NCI-H510A (cell line): ENCODE results near the gene CPSF3.
"Not testable (repeated sequence)": the region's sequence is repeated elsewhere in the genome, so short reads cannot be mapped to it uniquely, and the experiment has no call there.

Experiments
- DNase-seq: peaks from one replicate; lab custom pipeline; 2025; lab: John Stamatoyannopoulos, UW

Gene CPSF3

GRCh38 chr2:9394816-9395215 lies 28.6 kb upstream of the CPSF3 start:
- no peak for DNase-seq

DNA sequence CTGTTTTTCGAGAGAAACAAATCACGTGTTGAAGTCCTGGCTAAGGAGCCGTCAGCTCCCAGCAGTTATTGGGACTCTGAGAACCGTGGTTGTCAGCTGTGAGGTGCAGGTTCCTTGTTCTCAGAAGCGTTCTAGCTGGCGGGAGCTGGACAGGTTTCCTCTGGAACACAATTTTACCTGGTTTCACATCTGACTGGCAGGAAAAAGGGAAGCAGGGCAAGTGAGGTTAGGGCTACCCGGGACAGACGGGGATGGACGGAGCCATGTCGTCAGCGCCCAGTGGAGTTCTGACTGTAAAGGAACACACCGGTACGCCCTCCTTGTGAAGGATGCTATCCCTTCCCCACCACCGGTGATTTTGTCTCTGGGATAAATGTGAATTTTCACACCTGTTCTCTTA lies 26.3 kb upstream of the CPSF3 start:
- no peak for DNase-seq

DNA sequence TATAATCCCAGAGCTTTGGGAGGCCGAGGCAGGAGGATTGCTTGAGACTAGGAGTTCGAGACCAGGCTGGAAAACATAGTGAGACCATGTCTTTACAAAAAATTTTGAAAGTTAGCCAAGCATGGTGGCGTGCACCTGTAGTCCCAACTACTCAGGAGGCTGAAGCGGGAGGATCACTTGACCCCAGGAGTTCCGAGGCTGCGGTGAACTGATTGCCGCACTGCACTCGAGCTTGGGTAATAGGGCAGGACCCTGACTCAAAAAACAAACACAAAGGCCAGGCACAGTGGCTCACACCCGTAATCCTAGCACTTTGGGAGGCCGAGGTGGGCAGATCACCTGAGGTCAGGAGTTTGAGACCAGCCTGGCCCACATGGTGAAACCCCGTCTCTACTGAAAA lies 25.2 kb upstream of the CPSF3 start:
- not testable (repeated sequence) for DNase-seq

- no peak for DNase-seq
Measured at GRCh38 chr2:9398881-9399780, 24.3 kb upstream of the CPSF3 start.

DNA sequence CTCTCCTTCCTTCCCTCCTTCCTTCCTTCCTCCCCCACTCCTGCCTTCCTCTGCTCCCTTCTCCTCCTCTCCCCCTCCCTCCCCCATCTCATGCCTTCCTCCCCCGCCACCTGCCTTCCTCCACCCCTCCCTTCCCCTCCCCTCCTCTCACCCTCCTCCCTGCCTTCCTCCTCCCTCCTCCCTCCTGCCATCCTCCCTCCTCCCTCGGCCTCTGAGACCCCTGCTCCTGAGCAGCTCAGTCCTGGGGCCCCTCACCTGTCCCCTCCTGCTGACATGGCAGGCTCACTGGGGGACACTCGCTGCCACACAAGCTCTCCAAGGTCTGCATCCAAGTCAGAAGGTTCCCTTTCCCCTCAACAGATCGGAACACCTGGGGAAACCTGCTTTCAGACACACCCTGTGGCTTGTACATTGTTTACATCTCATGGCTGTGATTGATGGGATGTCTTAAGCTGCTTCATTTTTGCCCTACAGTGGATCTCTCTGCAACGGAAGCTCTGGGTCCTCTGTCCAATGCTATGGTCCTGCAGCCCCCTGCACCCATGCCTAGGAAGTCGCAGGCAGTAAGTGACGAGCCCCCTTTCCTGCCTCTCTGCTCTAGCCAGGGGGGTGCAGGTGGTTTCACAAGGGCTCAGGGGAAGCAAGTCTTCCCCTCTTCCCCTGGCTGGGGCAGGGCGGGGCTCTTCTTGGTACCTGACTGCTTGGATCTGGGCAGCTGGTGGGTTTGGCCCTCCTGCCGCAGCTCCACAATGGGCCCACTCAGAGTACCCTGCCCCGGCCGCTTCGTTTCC lies 23.0 kb upstream of the CPSF3 start:
- DNase-seq = peak; percentile 36

- no peak for DNase-seq
Measured at GRCh38 chr2:9401059-9401547, 22.4 kb upstream of the CPSF3 start.

DNA sequence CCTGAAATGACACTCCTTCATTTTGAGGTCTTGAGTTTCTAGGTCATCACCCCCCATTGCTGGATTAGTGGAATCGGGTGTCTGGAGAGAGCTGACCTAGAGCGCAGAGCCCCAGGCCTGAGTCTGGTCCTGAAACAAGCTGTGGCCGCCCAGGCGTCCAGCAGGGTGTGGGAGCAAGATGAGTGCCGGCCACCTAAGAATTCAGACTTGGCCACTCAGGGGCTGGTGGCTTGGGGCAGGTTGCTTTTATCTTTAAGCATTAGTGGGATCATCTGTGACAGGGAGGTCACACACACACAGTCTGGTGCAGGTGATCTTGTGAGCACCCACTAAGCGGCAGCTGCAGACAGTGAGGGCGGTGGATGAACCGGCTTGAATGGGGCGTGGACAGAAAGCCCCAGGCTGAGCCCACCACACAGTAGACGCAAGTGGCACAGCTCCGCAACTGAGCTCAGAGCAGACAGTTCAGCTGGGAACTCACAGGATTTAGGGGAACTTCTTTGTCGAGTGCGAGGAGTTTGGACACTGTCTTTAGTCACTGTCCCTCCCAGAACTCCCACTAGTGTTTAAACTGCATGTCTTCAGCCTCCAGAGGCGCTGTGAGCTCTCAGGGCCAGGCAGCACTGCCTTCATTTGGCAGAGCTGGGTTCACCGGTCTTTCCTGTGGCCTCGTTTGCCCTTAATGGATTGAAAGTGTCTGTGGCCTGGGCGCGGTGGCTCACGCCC lies 21.6 kb upstream of the CPSF3 start:
- no peak for DNase-seq

DNA sequence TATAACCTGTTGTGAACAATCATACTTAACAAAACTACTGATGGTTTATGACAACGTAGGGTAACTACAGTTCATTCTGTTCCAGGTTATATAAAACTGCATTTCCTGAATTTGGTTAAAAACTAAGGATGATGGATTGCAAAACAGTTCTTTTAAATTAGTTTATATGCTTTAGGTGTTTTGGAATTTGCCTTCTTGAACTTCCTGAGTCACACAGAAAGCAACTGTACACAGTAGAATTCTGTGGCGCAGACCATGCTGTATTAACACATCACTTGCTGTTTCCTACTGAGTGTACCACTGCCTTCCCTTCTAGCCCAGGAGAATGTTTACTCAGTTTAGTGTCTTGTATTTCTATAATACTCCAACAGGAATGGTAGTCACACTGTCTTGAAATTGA lies 19.5 kb upstream of the CPSF3 start:
- DNase-seq = no peak

GRCh38 chr2:9404451-9404850 lies 19.0 kb upstream of the CPSF3 start:
- DNase-seq = no peak

- DNase-seq = no peak
Measured at GRCh38 chr2:9405636-9406035, 17.8 kb upstream of the CPSF3 start.

- no peak for DNase-seq
Measured at GRCh38 chr2:9406529-9407362, 16.7 kb upstream of the CPSF3 start.

GRCh38 chr2:9407363-9407811 lies 16.1 kb upstream of the CPSF3 start:
- no peak for DNase-seq

GRCh38 chr2:9408641-9409151 lies 14.8 kb upstream of the CPSF3 start:
- DNase-seq = no peak

- no peak for DNase-seq
Measured at GRCh38 chr2:9410108-9410507, 13.3 kb upstream of the CPSF3 start.

- DNase-seq = no peak
Measured at GRCh38 chr2:9412781-9413180, 10.7 kb upstream of the CPSF3 start.

DNA sequence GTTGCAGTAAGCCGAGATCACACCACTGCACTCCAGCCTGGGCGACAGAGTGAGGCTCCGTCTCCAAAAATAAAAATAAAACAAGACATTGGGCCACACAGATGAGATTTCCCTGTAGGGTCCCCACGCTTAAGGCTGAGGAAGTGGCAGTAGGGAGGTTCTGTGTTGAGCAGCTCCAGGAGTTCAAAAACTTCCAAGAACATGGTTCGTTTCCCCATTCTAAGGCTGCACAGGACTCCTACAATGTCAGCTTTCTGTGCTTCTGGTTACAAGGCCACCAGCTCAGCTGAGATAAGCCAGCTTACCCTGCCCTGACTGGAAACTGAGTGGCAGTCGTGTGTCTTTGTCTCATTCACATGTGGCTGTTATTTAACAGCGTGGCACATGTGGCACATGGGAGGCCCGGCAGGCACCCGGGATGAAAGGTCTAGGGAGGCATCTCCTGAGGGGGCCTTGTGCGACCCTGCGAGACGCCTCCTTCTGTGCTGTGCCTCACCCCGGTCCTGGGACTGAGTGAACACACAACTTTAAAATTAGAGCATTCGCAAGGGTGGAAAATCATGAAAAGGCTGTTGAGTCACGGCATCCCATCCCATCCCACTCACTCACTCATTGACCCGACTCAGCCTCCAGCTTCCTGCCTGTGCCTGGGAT lies 7.8 kb upstream of the CPSF3 start:
- no peak for DNase-seq

DNA sequence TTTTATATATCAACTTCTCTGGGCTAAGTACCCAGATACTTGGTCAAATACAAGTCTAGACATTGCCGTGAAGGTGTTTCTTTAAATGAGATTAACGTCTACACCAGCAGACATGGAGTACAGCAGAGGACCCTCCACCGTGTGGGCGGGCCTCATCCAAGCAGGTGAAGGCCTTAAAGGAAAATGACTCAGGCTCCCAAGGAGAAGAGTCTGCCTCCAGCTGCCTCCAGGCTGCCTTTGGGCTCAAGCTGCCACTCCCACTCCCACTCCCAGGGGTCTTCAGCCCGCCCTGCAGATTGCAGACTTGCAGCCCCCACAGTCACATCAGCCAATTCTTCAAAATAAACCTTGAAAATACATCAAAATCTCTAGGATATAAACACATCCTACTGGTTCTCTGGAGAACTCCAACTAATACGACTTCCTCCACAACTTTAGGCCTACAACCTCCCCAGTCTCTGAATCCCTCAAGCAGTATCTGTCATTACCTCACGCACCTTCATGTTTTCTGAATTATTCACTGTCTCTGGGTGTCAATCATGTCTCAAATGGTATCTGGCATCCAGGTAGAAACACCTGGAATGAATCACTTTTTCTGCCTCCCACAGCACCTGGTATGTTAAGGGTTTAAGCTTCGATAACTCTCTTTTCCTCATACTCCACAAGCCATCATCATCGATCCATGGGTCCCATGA lies 7.0 kb upstream of the CPSF3 start:
- DNase-seq = no peak

DNA sequence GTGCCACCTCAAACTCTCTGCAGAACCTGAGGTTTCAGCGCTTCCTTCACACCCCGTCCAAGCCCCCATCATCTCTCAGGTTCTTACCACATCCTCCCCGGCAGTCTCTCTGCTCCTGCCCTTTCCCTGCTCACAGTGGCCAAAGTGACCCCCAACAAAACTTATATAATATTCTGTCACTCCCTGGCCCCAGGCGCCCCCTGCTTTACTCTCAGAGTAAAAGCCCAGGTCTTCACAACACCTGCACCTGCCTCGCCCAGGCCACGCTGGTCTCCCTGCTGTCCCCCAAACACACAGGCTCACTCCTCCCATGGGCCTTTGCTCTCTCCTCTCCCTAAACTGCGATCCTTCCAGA lies 6.5 kb upstream of the CPSF3 start:
- DNase-seq = no peak

GRCh38 chr2:9417725-9418124 lies 5.7 kb upstream of the CPSF3 start:
- DNase-seq = no peak

DNA sequence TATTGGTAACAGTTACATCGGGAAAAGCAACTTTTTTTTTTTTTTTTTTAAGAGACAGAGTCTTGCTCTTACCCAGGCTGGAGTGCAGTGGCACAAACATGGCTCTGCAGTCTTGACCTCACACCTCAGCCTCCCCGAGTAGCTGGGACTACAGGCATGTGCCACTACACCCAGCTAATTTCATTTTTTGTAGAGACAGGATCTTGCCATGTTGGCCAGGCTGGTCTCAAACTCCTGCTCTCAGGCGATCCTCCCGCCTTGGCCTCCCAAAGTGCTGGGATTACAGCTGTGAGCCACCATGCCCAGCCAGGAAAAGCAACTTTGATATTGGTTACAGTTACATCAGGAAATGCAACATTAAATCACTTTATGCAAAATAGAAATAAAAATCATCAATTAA lies 4.7 kb upstream of the CPSF3 start:
- no peak for DNase-seq
